SH-SY5Y (cell line): ENCODE data around the gene DBH.

Source experiments
- GATA2 ChIP-seq: IDR thresholded peaks from 2 replicates; pipeline ENCODE4 v1.6.1; 2011; ENCODE audit warnings: mild to moderate bottlenecking, low read depth, low read length
- GATA3 ChIP-seq: IDR thresholded peaks from 2 replicates; pipeline ENCODE4 v1.6.1; 2011; ENCODE audit warnings: low read depth, mild to moderate bottlenecking, low read length, moderate library complexity

Gene DBH

GRCh38 chr9:133640580-133641395, 4.6 kb downstream of the DBH start:
- TF ChIP-seq GATA3 (no peak), GATA2 (no peak)

GRCh38 chr9:133641396-133641655, 5.2 kb downstream of the DBH start:
- TF ChIP-seq GATA3 (no peak), GATA2 (no peak)

- TF ChIP-seq GATA2: no peak
- TF ChIP-seq GATA3: no peak
Measured at GRCh38 chr9:133641861-133642595, 5.9 kb downstream of the DBH start.

GRCh38 chr9:133642708-133643361, 6.7 kb downstream of the DBH start:
- no peak for TF ChIP-seq GATA3
- no peak for TF ChIP-seq GATA2

GRCh38 chr9:133643362-133643755, 7.2 kb downstream of the DBH start:
- TF ChIP-seq GATA2 (no peak), GATA3 (no peak)

GRCh38 chr9:133643978-133644760, 8.0 kb downstream of the DBH start:
- TF ChIP-seq GATA3: no peak
- TF ChIP-seq GATA2: no peak

- TF ChIP-seq GATA3 (no peak), GATA2 (no peak)
Measured at GRCh38 chr9:133645021-133645765, 9.0 kb downstream of the DBH start.

- no peak for TF ChIP-seq GATA2
- TF ChIP-seq GATA3: no peak
Measured at GRCh38 chr9:133647148-133647547, 11.0 kb downstream of the DBH start.

GRCh38 chr9:133647765-133648469, 11.8 kb downstream of the DBH start:
- no peak for TF ChIP-seq GATA3
- TF ChIP-seq GATA2: no peak

- no peak for TF ChIP-seq GATA2
- TF ChIP-seq GATA3: no peak
Measured at GRCh38 chr9:133649194-133649593, 13.0 kb downstream of the DBH start.

- TF ChIP-seq GATA3: no peak
Measured at GRCh38 chr9:133650026-133650425, 13.9 kb downstream of the DBH start.

GRCh38 chr9:133653638-133654037, 17.5 kb downstream of the DBH start:
- TF ChIP-seq GATA2 (no peak), GATA3 (no peak)

- TF ChIP-seq GATA3 (no peak), GATA2 (no peak)
Measured at GRCh38 chr9:133654736-133655657, 18.8 kb downstream of the DBH start.
